GM12865 (cell line): ENCODE data around the gene CIC.

Source experiments
- DNase-seq: peaks from one replicate; pipeline ENCODE4 v3.0.0; 2010; ENCODE audit warnings: low read depth
- H3K4me3 ChIP-seq: 2 replicates; pipeline ENCODE4 v1.5.1; 2011; ENCODE audit warnings: mild to moderate bottlenecking, low read depth, low read length, control low read depth
- CTCF ChIP-seq: IDR thresholded peaks from 2 replicates; pipeline ENCODE4 v1.5.1; 2011; ENCODE audit warnings: low read length, control low read depth, low read depth, inconsistent platforms; ENCODE audit not compliant: insufficient read depth; ENCODE audit errors: missing control alignments

The CIC gene

GRCh38 chr19:42272535-42272897, 3.5 kb downstream of the CIC start:
- no peak for TF ChIP-seq CTCF
- no peak overlapping the region for H3K4me3 ChIP-seq
- no peak for DNase-seq

GRCh38 chr19:42272989-42273406, 3.9 kb downstream of the CIC start:
- H3K4me3 ChIP-seq = no peak overlapping the region
- no peak for TF ChIP-seq CTCF
- DNase-seq = no peak

- H3K4me3 ChIP-seq = no peak overlapping the region
- no peak for TF ChIP-seq CTCF
- DNase-seq = no peak
Observed at GRCh38 chr19:42273407-42274064, 4.5 kb downstream of the CIC start.

- no peak for TF ChIP-seq CTCF
- no peak overlapping the region for H3K4me3 ChIP-seq
- no peak for DNase-seq
Observed at GRCh38 chr19:42274065-42274682, 5.1 kb downstream of the CIC start.

GRCh38 chr19:42275103-42275502, 6.1 kb downstream of the CIC start:
- DNase-seq = no peak
- no peak overlapping the region for H3K4me3 ChIP-seq
- no peak for TF ChIP-seq CTCF

- no peak overlapping the region for H3K4me3 ChIP-seq
- DNase-seq = no peak
- TF ChIP-seq CTCF = no peak
Observed at GRCh38 chr19:42275517-42275916, 6.5 kb downstream of the CIC start.

GRCh38 chr19:42276284-42276683, 7.2 kb downstream of the CIC start:
- TF ChIP-seq CTCF = no peak
- DNase-seq = no peak
- no peak overlapping the region for H3K4me3 ChIP-seq
